Stimulated activated naive CD8-positive, alpha-beta T cell treated with anti-CD3 and anti-CD28 coated beads, Interleukin-15, Interleukin-2, amounts not matched to agents 100 U/mL and 50 U/mL, for 24 hours (primary cell): Measurements from ENCODE around the gene LPGAT1.
"Not testable (repeated sequence)": the region's sequence is repeated elsewhere in the genome, so short reads cannot be mapped to it uniquely, and the experiment has no call there.

Experiments used
- ATAC-seq: fragments of 150-1000 bp; cut with Tn5 transposase; one replicate; pipeline ENCODE4 v1.10.0; 2021
- DNase-seq: peaks from one replicate; pipeline ENCODE4 v3.0.0; 2021

The LPGAT1 gene, protein sequence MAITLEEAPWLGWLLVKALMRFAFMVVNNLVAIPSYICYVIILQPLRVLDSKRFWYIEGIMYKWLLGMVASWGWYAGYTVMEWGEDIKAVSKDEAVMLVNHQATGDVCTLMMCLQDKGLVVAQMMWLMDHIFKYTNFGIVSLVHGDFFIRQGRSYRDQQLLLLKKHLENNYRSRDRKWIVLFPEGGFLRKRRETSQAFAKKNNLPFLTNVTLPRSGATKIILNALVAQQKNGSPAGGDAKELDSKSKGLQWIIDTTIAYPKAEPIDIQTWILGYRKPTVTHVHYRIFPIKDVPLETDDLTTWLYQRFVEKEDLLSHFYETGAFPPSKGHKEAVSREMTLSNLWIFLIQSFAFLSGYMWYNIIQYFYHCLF

DNA sequence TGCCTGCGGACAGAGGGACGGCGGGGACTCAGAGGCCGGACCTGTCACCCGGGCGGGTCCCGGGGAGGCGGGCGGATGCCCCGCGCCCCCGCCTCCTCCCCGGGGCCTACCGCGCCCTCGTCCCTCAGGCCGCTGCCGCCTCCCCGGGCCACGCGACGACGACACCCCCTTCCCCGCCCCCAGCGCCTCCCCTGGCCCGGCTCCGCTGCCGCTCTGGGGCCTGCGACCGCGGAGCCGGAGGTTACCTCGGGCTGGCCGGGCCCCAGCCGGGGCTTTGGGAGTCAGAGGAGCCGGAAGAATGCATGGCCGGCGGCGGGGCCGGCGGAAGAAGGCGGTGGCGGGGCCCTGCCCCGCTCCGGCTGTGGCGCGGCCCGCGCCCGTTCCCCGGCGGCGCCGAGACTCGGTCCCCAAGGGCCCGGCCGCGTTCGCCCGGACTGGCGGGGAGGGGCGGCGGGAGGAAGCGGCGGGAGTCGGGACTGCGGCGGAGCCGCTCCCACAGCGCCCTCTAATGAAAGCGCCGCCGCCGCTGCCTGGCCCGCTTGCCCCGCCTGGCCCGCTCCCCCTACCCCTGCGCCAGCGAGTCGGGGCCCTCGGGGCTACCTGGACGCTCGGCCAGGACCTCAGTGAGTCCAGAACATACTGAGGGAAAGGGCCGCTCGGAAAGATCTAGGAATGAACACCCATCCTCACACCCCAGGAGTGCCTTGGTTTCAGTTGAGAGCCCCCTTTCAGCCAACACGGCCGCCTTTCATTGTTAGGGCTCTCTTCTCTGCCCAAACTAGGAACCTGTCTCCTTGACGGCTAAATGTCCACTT is at the start of gene LPGAT1:
Gene LPGAT1 (minus strand): TSS at position 436 of the 815 bp plus-strand sequence. CDS start 1,467 bp downstream, outside the sequence.
- ATAC-seq: peak; percentile 87
- peak; percentile 85 for DNase-seq

DNA sequence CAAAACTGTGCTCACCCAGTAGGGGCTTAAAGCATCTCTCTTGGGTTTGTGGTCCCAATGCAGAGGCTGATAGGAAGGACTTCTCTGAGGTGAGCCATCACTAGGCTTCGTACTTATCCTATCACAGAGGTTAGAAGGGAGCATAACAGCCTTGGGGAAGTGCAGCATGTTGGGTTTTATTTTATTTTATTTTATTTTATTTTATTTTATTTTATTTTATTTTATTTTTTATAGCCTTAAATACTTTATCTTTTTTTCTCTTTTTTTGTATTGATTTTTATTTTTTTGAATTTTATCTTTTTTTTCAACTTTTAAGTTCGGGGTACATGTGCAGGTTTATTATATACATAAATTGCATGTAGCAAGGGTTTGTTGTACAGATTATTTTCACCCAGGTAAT is 48.9 kb upstream of the LPGAT1 start:
- ATAC-seq (no peak), DNase-seq (no peak)

DNA sequence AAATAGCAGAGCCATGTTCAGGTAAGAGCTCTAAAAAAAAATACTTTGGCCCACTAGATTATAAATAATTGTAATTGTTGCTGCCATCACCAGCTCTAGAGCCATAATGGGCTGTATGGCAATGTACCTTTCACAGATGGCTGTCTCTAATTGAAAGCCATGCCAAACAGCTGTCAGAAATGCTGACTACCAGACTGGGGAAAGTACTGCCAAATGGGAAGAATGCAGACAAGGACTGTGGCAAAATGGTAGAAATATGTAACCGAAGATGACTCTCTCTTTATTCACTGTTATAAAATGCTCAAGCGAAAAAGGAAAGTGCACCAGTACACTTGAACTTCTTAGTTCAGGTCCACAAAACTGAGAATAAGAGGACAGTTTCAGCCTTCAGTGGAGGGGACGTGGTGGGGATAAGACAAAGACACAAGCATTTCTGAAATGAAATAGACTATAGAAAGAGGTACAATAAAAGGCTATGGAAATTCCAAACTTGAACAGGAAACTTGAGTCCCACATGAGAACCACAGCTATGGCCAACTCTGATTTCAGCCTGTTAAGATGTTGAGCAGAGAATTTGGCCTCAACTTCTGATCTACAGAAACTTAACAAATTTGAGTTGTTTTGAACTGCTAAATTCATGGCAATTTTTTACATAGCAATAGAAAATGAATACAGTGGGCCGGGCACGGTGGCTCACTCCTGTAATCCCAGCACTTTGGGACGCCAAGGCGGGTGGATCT is 46.5 kb upstream of the LPGAT1 start:
- ATAC-seq: no peak
- DNase-seq: no peak

DNA sequence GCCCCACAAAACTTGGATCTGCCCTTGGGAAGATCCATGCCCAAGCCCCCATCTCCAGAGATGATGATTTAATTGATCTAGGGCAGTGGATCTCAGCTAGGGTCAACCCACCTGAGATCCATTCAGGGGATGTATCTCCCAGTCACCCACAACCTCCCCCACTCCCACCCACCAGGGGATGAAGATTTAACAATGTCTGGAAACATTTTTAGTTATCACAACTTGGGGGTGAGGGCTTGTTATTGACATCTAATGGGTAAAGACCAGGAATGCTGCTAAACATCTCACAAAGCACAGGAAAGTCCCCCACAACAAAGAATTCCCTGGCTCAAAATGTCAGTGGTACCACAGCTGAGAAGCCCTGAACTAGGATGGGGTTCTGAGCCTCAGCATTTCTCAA is 45.0 kb upstream of the LPGAT1 start:
- DNase-seq (no peak), ATAC-seq (no peak)

DNA sequence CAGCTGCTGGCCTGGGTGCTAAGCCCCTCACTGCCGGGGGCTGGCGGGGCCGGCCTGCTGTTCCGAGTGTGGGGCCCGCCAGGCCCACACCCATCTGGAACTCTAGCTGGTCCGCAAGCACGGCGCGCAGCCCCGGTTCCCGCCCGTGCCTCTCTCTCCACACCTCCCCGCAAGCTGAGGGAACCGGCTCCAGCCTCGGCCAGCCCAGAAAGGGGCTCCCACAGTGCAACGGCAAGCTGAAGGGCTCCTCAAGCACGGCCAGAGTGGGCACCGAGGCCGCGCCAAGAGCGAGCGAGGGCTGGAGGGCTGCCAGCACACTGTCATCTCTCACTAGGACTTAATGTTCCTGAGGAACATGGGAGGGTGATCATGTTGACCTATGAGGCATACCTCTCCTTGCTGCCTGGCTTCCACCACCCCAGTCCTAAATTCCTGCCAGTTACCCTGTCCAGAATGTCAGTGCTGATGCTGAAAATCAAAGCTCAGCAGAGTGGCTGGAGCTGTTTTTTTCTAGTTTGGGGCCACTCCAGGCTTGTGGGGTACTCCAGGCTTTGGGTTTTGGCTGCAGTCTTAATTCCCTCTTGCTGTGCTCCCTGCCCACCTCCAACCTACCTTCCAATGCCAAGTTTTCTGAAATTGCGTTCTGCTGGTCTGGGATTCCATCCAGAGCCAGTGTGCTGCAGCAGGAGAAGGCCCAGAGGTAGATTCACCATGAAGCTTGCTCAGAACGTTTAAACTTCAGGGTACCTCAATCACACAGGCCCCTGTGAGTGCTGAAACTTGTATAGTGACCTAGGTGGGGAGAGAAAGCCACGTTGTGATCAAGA is 44.2 kb upstream of the LPGAT1 start:
- DNase-seq (no peak), ATAC-seq (no peak)

DNA sequence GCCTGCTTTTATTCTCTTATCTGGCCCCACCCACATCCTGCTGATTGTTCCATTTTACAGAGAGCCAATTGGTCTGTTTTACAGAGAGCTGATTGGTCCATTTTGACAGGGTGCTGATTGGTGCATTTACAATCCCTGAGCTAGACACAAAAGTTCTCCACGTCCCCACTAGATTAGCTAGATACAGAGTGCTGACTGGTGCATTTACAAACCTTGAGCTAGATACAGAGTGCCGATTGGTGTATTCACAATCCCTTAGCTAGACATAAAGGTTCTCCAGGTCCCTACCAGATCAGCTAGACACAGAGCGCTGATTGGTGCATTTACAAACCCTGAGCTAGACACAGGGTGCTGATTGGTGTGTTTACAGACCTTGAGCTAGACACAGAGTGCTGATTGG is 43.2 kb upstream of the LPGAT1 start:
- not testable (repeated sequence) for DNase-seq, ATAC-seq

DNA sequence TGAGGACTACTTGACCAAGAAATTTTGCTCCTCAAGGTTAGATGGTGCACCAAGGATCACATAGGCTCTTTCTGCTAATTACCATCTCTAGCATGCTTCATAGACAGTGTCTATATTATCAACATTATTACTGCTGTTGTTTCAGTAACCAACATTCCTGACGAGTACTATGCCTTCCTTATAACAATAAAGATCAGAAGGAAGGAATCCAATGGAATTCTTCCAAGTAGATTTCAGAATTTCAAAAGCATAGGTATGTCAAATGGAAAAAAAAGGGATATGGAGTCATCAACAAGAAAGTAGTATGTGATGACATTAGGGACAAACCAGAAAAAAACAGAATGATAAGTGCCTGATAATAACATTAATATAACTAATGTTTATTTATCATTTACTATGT is 39.6 kb upstream of the LPGAT1 start:
- ATAC-seq: no peak
- DNase-seq: no peak

DNA sequence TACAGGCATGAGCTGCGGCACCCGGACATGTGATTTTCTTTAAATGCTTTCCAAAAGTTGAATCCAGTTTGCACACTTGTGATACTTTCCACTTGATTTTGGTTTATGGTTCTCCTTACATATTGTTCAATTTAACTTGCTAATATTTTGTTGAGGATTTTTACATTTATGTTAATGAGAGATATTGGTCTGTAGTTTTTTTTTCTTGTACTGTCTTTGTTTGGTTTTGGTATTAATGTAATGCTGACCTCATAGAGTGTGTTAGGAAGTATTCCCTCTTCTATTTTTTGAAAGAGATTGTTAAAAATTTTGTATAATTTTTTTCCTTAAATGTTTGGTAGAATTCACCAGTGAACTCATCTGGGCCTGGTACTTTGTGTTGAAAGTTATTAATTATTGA is 34.6 kb upstream of the LPGAT1 start:
- DNase-seq: no peak
- no peak for ATAC-seq

DNA sequence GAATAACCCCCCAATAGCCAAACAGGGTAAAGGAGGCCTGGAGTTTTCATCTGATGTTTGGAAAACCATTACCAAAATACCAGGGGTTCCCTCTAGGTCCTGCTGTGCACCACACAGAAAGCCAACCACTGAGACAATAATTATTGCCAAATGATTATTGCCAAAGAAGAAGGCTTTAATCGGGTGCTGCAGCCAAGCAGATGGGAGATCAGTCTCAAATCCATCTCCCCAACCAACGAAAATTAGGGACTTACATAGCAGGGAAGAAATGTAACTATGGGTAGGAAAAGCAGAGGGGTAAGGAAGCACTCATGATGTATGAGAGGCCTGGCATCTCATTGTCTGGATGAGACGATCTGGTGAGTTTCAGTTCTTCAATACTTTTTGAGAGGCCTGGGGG is 28.8 kb upstream of the LPGAT1 start:
- DNase-seq (no peak), ATAC-seq (no peak)

DNA sequence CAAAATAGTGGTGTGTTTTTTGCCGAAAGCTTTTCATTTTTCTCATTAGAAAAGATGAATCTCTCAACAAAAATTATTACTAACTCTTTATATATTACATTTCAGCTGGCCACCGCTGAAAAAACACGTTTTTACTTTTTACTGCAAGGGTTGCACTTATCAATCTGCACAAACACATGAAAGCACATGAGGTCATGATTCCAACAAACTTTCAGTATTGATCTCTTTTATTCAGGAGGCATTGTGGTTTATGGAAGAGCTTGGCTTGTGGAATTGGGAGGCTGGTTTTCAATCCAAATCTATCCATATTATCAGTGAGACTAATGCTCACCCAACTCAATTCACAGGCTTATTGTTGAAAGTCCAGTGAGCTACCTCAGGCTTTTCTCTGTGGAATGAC is 20.6 kb upstream of the LPGAT1 start:
- ATAC-seq (no peak), DNase-seq (no peak)

DNA sequence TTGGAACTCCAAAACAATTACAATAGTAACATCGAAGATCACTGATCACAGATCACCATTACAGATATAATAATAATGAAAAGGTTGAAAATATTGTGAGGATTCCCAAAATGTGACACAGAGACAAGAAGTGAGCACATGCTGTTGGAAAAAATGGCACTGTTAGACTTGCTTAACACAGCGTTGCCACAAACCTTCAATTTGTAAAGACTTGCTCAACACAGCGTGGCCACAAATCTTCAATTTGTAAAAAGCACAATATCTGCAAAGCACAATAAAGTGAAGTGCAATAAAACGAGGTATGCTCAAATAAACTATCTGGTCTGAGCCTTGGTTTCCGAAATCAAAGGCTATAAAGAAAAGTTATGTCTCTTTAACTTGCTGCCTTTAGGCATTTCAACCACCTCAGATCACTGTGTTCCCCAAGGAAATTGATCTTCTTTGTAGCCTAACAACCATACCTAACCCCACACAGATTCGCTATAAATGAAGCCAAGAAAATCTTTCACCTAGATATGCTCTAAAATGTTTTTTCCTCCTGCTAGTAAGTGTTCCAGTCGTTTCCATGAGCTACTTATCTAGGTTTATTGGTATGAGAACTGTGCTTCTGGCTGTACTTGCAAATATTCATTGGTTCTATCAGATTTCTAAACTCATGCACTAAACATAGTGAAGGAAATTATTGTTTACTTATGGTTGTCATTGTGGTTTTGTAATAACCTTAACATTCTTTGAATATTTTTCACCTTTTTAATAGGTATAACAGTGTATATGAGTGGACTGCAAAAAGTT is 13.1 kb upstream of the LPGAT1 start:
- no peak for DNase-seq
- ATAC-seq: no peak

DNA sequence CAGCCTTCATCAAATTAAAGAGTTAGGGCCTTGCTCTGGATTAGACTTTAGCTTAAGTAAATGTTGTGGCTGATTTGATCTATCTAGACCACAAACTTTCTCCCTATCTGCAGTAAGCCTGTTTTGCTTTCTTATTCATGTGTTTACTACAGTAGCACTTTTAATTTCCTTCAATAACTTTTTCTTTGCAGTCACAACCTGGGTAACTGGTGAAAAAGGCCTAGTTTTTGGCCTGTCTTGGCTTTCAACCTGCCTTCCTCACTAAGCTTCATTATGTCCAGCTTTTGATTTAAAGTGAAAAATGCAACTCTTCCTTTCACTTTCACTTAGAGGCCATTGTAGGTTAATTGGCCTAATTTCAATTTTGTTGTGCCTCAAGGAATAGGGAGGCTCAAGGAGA is 12.5 kb upstream of the LPGAT1 start:
- no peak for DNase-seq
- ATAC-seq: no peak

DNA sequence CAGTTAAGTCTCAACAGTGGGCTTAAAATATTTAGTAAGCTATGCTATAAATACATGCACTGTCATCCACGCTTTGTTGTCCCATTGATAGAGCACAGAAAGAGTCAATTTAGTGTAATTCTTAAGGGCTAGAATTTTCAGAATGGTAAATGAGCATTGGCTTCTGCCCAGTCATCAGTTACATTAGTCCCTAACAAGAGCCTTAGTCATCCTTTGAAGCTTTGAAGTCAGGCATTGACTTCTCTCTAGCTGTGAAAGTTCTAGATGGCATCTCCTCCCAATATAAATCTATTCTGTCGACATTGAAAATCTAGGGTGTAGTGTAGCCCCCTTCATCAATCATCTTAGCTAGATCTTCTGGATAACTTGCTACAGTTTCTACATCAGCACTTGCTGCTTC is 12.0 kb upstream of the LPGAT1 start:
- DNase-seq (no peak), ATAC-seq (no peak)

DNA sequence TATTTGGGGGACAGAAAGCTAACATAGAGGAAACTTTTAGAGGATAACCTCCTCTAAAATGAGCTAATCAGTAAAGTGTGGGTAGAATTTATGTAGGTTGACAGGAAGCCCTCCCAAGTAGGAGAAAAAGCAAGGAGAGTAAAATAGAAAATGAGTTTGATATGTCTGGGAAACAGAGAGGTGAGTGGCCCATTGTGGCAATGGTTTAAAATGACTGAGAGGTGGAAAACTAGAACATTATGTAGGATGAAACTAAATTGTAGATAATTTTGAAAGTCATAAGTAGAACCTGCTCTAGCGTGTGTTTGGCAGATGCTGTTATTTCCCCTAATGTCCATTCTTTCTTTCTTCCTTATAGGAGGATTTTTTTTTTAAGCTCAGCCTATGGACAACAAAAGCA is 8.5 kb upstream of the LPGAT1 start:
- DNase-seq (no peak), ATAC-seq (no peak)

DNA sequence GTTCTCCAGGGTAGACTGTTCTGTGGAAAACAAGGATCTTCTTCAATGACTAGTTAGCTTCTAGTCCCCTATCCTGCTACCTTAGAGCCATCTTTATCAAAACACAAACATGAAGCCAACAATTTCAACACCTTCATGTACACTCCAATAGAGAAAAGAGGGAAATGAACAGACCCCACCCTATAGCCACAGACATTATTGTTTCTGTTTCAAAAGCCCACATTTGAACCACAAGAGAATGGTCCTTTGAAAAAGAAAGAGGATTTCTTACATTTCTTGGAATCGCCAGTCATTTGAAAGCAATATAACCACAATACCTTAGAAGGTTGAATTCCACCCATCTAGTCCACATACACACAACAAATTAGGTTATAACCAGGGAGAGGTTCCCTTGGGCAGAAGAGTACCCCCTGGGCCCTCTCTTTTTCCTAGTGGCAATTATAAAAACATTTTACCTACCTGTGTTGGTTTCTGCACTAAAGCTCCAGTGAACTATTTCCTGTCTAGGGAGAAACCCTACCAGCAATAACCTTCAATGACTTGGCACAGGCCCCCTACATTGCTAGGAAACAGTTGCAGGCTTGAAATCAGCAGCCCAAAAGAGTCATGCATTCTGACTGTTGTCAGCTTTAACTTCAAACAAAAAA is 2.7 kb upstream of the LPGAT1 start:
- ATAC-seq: peak; percentile 51
- peak; percentile 12 for DNase-seq

DNA sequence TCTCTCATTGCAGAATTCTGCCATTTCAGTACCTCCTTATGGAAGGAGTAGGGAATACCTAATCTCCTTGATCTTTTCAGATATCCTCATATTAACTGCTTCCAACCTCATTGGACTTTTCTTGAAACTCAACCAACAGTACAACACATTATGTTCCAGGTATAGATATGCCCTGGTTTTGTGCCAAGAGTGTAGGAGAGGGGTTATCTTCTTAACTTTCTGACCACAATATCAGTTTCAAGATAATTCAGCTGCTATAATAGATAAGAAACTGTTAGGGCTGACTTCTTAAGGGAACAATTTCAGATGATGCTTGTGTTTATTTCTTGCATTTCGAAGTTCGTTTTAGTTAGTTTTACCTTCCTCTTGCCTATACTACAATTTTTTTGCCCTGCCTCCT is 2.1 kb upstream of the LPGAT1 start:
- ATAC-seq: no peak
- no peak for DNase-seq

DNA sequence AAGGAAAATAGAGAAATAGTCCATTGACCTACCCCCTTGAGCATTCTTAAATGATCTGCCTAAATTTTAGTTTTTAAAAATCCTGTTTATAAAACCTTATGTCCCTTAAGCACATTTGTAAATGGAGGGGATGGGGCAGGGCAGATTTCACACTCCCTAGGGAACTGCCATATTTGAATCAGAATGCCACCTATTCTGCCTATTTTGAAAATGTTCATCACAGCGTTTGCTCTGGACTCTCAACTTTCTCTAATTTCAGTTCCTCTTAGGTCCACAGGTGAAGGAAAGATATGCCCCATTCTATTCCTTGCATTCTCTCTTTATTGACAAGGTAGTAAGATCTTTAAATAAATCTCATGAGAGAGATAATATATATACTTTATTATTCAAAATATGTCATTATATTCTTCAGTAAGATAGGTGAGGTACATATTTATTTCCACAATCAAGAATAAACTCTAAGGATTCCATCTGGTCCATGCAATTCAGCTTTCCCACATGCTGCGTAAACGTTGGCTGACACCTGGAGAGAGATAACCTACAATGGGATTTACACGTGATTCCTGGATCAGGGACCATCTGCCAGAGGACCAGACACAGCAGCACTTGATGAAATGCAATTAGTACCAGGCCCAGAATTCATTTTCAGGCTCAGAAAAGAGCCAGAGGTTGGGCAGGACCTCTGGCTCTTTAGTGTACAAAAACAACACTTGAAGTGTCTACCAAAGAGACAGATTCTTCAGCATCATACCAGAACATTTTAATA is 1.2 kb upstream of the LPGAT1 start:
- DNase-seq (no peak), ATAC-seq (no peak)

DNA sequence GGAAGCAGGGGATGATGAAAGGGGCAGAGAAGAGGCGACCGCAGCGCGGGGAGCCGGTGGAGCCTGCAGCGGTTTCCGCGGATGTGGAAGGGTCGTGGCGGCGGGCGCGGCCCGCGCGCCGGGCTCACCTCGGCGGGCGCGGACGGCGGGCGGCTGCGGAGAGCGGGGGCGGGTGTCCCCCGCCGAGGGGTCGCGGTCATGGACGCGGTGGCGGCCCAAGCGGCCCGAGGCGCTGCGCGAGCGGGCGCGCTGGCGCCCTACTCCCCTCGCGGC is 572 bp downstream of the LPGAT1 start:
- DNase-seq: peak; percentile 48
- no peak for ATAC-seq

DNA sequence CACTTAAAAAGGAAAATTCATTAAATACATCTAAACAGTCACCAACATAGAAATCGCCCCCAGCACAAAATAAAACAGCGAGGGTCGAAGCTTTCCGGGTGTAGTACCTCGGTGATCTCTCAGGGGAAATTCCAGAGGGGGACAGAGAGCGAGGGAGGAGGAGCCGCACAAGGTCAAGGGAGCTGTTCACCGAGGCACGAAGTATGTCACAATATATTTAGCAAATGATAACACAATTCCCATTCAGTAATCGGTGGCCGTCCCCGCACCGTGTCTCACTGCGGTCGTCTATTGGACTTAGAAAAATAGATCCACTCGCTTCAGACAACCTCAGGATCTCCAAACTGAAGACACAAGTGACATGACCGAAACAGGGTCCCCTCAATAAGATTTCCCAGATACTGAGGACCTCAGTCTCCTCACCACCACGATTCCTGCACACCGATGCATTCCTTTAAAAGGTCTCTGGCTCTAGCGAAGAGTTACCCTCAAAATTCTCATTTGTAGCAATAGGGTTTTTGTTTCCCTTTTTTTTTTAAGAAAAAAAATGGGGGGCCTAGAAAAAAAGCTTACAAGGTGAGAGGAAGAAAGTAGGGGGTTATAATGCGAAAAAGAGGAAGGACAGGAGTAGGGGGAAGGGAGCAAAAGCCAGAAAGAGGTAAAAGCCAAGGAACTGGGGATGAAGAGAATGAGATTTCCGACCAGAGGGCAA is 1.1 kb downstream of the LPGAT1 start:
- ATAC-seq: no peak
- no peak for DNase-seq
